Panc1 (cell line): Measurements from ENCODE around the gene MFGE8. TPM values are rescaled to one million over a fixed set of nuclear protein-coding genes. Genes with fewer than 3 reads are reported as not detected.

Experiments
- ATAC-seq: fragments of 200-7000 bp; cut with Tn5 transposase; 2 replicates; pipeline ENCODE4 v1.9.1; 2020; ENCODE audit warnings: mild to moderate bottlenecking, moderate library complexity
- BruUV-seq: library from RNA; stranded (reverse); fragments of 400-500 nt; replicated peaks from 2 replicates; lab custom pipeline; 2021; lab: Mats Ljungman, UMichigan
- CTCF ChIA-PET: fragments of 300-600 bp; sonication (Branson Sonifier 250); formaldehyde crosslinking; loops from one replicate; lab custom pipeline; 2022; ENCODE audit warnings: antibody characterized with exemption; lab: Charles Lee
- POLR2A ChIA-PET: fragments of 300-600 bp; sonication (Branson Sonifier 250); formaldehyde crosslinking; loops from one replicate; lab custom pipeline; 2022; ENCODE audit warnings: antibody characterized with exemption; lab: Charles Lee
- DNase-seq: peaks from one replicate; pipeline ENCODE4 v3.0.0-alpha.2; 2010; ENCODE audit warnings: low read depth, low spot score
- H3K27ac ChIP-seq: 2 replicates; pipeline ENCODE4 v1.5.1; 2011; ENCODE audit warnings: mild to moderate bottlenecking, low read length, inconsistent platforms
- H3K27me3 ChIP-seq: fragments of 200-500 bp; sonication (Bioruptor generic); 2 replicates; pipeline ENCODE4 v1.6.0; 2014; ENCODE audit warnings: low read length, inconsistent platforms; ENCODE audit not compliant: control insufficient read depth, insufficient read depth
- H3K36me3 ChIP-seq: fragments of 200-500 bp; sonication (Bioruptor generic); 2 replicates; pipeline ENCODE4 v1.5.1; 2014; ENCODE audit warnings: inconsistent platforms, mild to moderate bottlenecking, low read length, moderate library complexity; ENCODE audit not compliant: control insufficient read depth, insufficient read depth
- H3K4me1 ChIP-seq: 2 replicates; pipeline ENCODE4 v1.5.1; 2011; ENCODE audit warnings: inconsistent platforms, mild to moderate bottlenecking, low read length, moderate library complexity; ENCODE audit not compliant: control insufficient read depth, insufficient read depth
- H3K4me3 ChIP-seq, 2 experiments: 2 replicates each; pipeline ENCODE4 v1.5.1; 2011 to 2012; ENCODE audit warnings: low read depth in 2 of 2, low read length in 2 of 2, mild to moderate bottlenecking in 2 of 2, inconsistent platforms in 1 of 2, moderate library complexity in 1 of 2
- H3K9me3 ChIP-seq: fragments of 200-500 bp; sonication (Bioruptor generic); 2 replicates; pipeline ENCODE4 v1.5.1; 2014; ENCODE audit warnings: low read depth, mild to moderate bottlenecking, inconsistent platforms, low read length, moderate library complexity; ENCODE audit not compliant: control insufficient read depth, insufficient read depth
- POLR2AphosphoS5 ChIP-seq: IDR thresholded peaks from 2 replicates; pipeline ENCODE4 v1.6.1; 2012; ENCODE audit warnings: mild to moderate bottlenecking, low read depth, low read length, moderate library complexity
- SIN3A ChIP-seq: IDR thresholded peaks from 2 replicates; pipeline ENCODE4 v1.6.1; 2012; ENCODE audit warnings: low read depth, mild to moderate bottlenecking, low read length, moderate library complexity, borderline replicate concordance; ENCODE audit not compliant: insufficient read depth
- TCF7L2 ChIP-seq: IDR thresholded peaks from 2 replicates; pipeline ENCODE4 v1.6.1; 2011; ENCODE audit warnings: mild to moderate bottlenecking, low read depth, low read length, inconsistent platforms
- in situ Hi-C: cut with HindIII; loops from 2 replicates; pipeline ENCODE4 v1.10.0; 2016; ENCODE audit warnings: low sequenced_read_pairs, low pct_unique_long_range_greater_than_20kb
- intact Hi-C: fragments of 100-400 bp; cut with micrococcal nuclease; formaldehyde crosslinking; loops from one replicate; pipeline ENCODE4 v1.10.0; 2022; ENCODE audit not compliant: unreplicated experiment
- total RNA-seq: library from RNA; stranded (reverse); gene quantifications from one replicate; pipeline ENCODE4 v1.2.1, GENCODE V29; 2021; ENCODE audit not compliant: unreplicated experiment
- TF ChIP-seq, protein P1 (sequence below): fragments of 450-650 bp; IDR thresholded peaks from 2 replicates; pipeline ENCODE4 v1.5.1; 2017; ENCODE audit warnings: mild to moderate bottlenecking
- TF ChIP-seq, protein P2 (sequence below), 2 experiments: IDR thresholded peaks; 2 replicates each; pipeline ENCODE4 v1.6.1; 2011 to 2012; ENCODE audit warnings: low read depth in 2 of 2, control low read depth in 1 of 2, low read length in 1 of 2, mild to moderate bottlenecking in 1 of 2, moderate library complexity in 1 of 2; ENCODE audit not compliant: insufficient read depth in 1 of 2

Gene MFGE8
- total RNA-seq, 1 experiment from 2014 or later = 1,799 TPM

DNA sequence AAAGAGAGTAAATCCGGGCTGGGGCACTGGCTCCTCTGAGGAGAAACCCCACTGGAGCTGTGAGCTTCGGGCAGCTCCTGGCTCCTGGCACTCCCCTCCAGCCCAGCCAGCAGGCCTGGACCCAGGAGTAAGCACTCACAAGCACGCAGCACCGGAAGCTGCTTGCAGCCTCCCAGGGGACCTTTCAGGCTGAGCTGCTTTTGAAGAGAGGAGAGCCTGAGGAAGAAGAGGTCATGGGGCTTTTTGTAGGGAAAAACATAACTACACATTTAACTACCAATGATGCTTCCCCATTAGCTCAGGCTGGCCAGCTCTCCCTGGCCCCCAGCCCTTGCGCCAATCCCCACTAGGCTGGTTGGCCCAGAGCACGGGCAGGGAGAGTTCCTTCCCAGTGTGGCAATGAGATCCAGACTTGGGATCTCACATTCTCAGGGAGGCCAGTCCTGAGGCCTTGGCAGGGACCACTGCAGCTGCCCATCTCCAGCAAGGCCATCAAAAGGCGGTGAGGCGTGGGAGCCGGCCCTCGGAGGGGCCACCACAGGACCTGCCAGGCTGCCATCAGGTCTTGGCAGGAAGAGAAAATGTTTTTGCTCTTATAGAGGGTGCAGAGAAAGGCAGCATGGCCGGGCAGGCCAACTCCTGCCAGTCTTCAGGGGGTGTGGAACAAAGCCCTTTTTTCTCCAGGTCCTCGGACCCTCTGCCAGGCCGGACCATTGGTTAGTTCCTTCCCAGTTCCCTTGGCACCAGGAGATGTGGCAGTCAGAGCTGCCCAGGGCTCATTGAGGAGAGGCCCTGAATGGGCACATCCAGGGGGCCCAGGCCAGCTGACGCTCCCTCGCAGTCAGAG, 41.5 kb upstream of the MFGE8 start:
- BruUV-seq = no TSS peak
- Histone ChIP-seq H3K36me3 (no peaks in the 10 kb centered on the region), H3K4me3 (no peak overlapping the region), H3K9me3 (no peaks in the 10 kb centered on the region), H3K27me3 (no peaks in the 10 kb centered on the region), H3K4me1 (peaks cover 8% of the 10 kb centered on the region; the same call in 1 of the 2 replicates), H3K27ac (peak overlapping the region; percentile 52)
- intact Hi-C loops (no loop called here), in situ Hi-C loops (no loop called here)
- ChIA-PET CTCF (interaction anchor here (0.6 kb wide), 1 partner anchor 252 kb away, joined by 3 read pairs; no protein-coding TSS in a partner anchor), POLR2A (interaction anchor here (0.6 kb wide), 1 partner anchor 160 kb away, joined by 3 read pairs; no protein-coding TSS in a partner anchor)
- TF ChIP-seq, protein P1, sequence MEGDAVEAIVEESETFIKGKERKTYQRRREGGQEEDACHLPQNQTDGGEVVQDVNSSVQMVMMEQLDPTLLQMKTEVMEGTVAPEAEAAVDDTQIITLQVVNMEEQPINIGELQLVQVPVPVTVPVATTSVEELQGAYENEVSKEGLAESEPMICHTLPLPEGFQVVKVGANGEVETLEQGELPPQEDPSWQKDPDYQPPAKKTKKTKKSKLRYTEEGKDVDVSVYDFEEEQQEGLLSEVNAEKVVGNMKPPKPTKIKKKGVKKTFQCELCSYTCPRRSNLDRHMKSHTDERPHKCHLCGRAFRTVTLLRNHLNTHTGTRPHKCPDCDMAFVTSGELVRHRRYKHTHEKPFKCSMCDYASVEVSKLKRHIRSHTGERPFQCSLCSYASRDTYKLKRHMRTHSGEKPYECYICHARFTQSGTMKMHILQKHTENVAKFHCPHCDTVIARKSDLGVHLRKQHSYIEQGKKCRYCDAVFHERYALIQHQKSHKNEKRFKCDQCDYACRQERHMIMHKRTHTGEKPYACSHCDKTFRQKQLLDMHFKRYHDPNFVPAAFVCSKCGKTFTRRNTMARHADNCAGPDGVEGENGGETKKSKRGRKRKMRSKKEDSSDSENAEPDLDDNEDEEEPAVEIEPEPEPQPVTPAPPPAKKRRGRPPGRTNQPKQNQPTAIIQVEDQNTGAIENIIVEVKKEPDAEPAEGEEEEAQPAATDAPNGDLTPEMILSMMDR = no peak
- TF ChIP-seq POLR2AphosphoS5 = no peak
- no peak for TF ChIP-seq TCF7L2
- TF ChIP-seq, protein P2, sequence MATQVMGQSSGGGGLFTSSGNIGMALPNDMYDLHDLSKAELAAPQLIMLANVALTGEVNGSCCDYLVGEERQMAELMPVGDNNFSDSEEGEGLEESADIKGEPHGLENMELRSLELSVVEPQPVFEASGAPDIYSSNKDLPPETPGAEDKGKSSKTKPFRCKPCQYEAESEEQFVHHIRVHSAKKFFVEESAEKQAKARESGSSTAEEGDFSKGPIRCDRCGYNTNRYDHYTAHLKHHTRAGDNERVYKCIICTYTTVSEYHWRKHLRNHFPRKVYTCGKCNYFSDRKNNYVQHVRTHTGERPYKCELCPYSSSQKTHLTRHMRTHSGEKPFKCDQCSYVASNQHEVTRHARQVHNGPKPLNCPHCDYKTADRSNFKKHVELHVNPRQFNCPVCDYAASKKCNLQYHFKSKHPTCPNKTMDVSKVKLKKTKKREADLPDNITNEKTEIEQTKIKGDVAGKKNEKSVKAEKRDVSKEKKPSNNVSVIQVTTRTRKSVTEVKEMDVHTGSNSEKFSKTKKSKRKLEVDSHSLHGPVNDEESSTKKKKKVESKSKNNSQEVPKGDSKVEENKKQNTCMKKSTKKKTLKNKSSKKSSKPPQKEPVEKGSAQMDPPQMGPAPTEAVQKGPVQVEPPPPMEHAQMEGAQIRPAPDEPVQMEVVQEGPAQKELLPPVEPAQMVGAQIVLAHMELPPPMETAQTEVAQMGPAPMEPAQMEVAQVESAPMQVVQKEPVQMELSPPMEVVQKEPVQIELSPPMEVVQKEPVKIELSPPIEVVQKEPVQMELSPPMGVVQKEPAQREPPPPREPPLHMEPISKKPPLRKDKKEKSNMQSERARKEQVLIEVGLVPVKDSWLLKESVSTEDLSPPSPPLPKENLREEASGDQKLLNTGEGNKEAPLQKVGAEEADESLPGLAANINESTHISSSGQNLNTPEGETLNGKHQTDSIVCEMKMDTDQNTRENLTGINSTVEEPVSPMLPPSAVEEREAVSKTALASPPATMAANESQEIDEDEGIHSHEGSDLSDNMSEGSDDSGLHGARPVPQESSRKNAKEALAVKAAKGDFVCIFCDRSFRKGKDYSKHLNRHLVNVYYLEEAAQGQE (IDR thresholded peaks at IDR 0.05; ENCODE audit: insufficient read depth in 1 of 2, low read depth in 2 of 2, low read length in 1 of 2) = no peak
- TF ChIP-seq SIN3A = no peak
- ATAC-seq (peak; percentile 79), DNase-seq (no peak)

DNA sequence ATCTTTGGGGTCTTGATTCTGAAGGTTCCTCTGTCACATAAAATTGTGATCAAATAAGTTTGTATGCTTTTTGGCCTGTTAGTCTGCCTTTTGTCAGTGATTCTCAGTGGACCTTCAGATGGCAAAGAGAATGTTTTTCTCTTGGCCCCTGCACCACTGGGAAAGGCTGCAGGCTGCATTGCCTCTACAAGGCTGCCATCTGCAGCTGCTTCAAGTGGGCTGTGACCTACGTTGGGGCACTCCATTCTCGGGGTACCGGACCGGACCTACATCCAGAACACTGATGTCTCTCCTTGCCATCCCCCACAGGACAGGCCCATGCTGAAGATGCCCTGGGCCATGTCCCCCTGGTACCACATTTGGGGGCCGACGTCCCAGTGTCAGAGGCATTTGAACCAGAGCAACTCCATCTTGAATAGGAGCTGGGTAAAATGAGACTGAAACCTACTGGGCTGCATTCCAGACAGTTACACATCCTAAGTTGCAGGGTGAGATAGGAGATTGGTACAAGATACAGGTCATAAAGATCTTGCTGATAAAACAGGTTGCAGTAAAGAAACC, 37.5 kb upstream of the MFGE8 start:
- ChIA-PET POLR2A (no interaction called here), CTCF (interaction anchor here (0.7 kb wide), 1 partner anchor 31 kb away, joined by 3 read pairs; no protein-coding TSS in a partner anchor)
- in situ Hi-C loops = no loop called here

More for the DNA sequence above, 37.5 kb upstream of the MFGE8 start:
- ATAC-seq (no peak), DNase-seq (no peak)
- Histone ChIP-seq H3K27me3 (no peaks in the 10 kb centered on the region), H3K27ac (no peak overlapping the region; the same call in 1 of the 2 replicates), H3K4me3 (no peak overlapping the region), H3K4me1 (peaks cover 8% of the 10 kb centered on the region; the same call in 1 of the 2 replicates), H3K36me3 (no peaks in the 10 kb centered on the region), H3K9me3 (no peaks in the 10 kb centered on the region)
- intact Hi-C loops = no loop called here
- TF ChIP-seq SIN3A (no peak), TCF7L2 (no peak), POLR2AphosphoS5 (no peak)
- TF ChIP-seq, protein P1 = no peak
- TF ChIP-seq, protein P2 (IDR thresholded peaks at IDR 0.05; ENCODE audit: insufficient read depth in 1 of 2, low read depth in 2 of 2, low read length in 1 of 2) = no peak
- no TSS peak for BruUV-seq
